Measurements from ENCODE around the gene KMT2D. TPM values are rescaled to one million over a fixed set of nuclear protein-coding genes. Genes with fewer than 3 reads are reported as not detected.

Gene KMT2D
- total and polyA plus RNA-seq, 11 donors = 32.5 to 82.7 (median 49.7) TPM

DNA sequence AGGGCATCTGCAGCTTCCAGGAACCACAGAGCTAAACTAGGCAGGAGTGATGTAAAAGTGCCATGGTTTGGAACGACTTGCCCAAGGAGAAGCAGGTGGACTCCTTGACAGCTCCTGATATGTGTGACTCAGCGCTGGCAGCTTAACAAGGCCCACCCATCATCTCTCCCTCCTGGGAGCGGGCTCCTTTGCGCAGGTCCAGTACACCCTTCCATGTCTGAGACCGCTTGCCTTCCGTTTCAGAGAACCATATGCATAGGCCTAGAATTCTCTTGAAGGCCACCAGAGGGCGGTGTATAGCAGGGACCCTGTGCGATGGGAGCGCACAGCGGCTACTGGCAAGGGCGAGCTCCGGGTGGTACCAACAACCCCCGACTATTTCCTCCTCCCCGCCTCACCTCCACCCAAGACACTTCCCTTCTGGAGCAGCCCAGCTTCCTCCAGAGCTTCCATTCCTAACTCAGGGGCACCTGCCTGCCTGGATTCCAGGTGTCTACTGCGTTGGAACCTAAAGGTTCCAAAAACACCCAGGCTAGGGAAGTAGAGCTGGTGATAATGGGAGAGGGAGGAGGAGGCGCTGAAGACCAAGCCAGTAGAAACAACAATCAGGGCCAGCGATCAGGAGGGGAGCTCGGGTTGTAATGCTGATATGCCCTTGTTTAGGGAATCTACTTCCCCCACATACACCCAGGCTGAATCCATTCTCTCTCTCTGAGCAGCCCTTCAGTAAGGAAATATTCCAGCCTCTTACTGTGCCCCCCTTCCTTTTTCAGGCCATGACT lies 27.7 kb upstream of the KMT2D start:
- WGBS, 4 donors = 0 to 4% (median 2%) methylated on average over 13 to 18 of the region's 18 CpGs
- Histone ChIP-seq H3K27me3 (peaks cover 0 to 49% (median 29%) of the 10 kb centered on the region in 9 donors), H3K36me3 (no peaks in the 10 kb centered on the region), H3K4me3 (peak overlapping the region in 6 of 12 donors; percentile 6 to 38 (median 20)), H3K27ac (no peak overlapping the region), H3K4me1 (peaks cover 10 to 55% (median 41%) of the 10 kb centered on the region in 12 donors), H3K9me3 (no peaks in the 10 kb centered on the region)
- intact Hi-C loops (cut with DNase I) = loop anchor here (1.0 to 5.0 kb wide), 8 partner anchors 32 to 149 kb away; no protein-coding TSS in a partner anchor
- ATAC-seq (peak; percentile 82 to 93 (median 92)), DNase-seq (peak; percentile 73 to 83 (median 81))
- TF ChIP-seq POLR2A (IDR thresholded peaks at IDR 0.05) = no peak
- TF ChIP-seq, protein P1, sequence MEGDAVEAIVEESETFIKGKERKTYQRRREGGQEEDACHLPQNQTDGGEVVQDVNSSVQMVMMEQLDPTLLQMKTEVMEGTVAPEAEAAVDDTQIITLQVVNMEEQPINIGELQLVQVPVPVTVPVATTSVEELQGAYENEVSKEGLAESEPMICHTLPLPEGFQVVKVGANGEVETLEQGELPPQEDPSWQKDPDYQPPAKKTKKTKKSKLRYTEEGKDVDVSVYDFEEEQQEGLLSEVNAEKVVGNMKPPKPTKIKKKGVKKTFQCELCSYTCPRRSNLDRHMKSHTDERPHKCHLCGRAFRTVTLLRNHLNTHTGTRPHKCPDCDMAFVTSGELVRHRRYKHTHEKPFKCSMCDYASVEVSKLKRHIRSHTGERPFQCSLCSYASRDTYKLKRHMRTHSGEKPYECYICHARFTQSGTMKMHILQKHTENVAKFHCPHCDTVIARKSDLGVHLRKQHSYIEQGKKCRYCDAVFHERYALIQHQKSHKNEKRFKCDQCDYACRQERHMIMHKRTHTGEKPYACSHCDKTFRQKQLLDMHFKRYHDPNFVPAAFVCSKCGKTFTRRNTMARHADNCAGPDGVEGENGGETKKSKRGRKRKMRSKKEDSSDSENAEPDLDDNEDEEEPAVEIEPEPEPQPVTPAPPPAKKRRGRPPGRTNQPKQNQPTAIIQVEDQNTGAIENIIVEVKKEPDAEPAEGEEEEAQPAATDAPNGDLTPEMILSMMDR (IDR thresholded peaks at IDR 0.05) = peak; percentile 84 to 94 (median 90)

DNA sequence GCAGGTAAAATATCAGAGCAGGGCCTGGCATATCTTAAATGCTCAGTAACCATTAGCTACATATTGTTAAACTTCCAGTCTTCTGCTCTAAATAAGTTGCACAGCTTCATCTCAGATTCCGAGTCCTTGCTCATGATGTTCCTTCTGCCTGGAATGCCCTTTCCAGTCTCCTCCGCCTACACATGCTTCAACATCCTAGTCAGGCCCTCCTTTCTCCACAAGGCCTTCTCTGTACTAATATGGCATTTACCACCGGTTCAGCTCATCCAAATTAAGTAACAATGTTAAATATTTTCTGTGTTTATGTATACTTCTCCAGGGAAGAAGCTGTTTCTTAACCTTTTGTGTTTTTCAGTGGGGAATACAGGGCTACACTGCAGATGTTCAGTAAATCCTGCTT lies 25.5 kb upstream of the KMT2D start:
- ATAC-seq = no peak
- Histone ChIP-seq H3K27me3 (peaks cover 0 to 28% (median 17%) of the 10 kb centered on the region in 9 donors), H3K27ac (no peak overlapping the region), H3K4me3 (no peak overlapping the region), H3K9me3 (no peaks in the 10 kb centered on the region), H3K4me1 (peaks cover 4 to 33% (median 25%) of the 10 kb centered on the region in 12 donors), H3K36me3 (no peaks in the 10 kb centered on the region)
- no peak for DNase-seq
- no peak for TF ChIP-seq POLR2A (IDR thresholded peaks at IDR 0.05)
- TF ChIP-seq, protein P1 (IDR thresholded peaks at IDR 0.05) = no peak
- intact Hi-C loops (cut with DNase I) = loop anchor here in 4 of 10 donors (2.0 to 5.0 kb wide), 3 partner anchors 35 to 151 kb away; no protein-coding TSS in a partner anchor
- WGBS, 4 donors = 78 to 82% (median 80%) methylated on average over 3 of the region's 3 CpGs

DNA sequence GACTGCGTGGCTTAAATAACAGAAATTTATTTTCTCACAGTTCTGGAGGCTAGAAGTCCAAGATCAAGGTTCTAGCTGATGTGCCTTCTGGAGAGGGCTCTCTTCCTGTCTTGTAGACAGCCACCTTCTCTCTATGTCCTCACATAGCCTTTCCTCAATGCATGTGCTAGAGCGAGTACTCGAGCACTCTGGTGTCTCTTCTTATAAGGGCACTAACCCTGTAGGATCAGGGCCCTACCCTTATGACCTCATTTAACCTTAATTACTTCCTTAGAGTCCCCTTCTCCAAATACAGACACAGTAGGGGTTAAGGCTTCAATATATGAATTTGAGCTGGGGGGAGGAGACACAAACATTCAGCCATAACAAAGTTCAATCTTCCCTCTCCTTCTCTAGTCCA lies 23.8 kb upstream of the KMT2D start:
- Histone ChIP-seq H3K27ac (no peak overlapping the region), H3K9me3 (no peaks in the 10 kb centered on the region), H3K4me3 (no peak overlapping the region), H3K36me3 (no peaks in the 10 kb centered on the region), H3K4me1 (peaks cover 0 to 16% (median 10%) of the 10 kb centered on the region in 12 donors), H3K27me3 (peaks cover 0 to 11% (median 6%) of the 10 kb centered on the region in 9 donors)
- no peak for DNase-seq
- ATAC-seq = no peak
- intact Hi-C loops (cut with DNase I) = no loop called here
- TF ChIP-seq POLR2A (IDR thresholded peaks at IDR 0.05) = no peak
- TF ChIP-seq, protein P1 (IDR thresholded peaks at IDR 0.05) = no peak
- 96 to 99% (median 98%) methylated on average over 3 of the region's 3 CpGs for WGBS, 4 donors

DNA sequence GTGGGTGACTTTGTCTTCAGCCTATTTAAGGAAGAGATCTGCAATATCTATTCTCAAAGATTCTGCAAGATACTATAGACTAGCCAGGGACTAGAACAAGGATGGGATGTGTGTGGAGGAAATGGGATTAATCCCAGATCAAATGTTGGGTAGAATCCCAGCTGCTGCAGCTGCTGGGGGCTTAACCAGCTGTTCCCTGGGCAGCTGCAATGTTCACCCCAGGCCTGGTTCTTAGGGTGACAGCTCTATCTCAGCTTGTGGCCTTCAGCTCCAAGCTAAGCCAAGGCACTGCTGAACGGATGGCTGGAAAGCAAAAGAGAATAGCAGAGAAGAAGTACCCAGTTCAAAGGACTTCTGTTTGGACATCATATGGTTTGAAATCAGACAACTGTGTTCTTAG lies 19.2 kb upstream of the KMT2D start:
- 55 to 80% (median 72%) methylated on average over 1 of the region's 1 CpG for WGBS, 4 donors
- H3K36me3 ChIP-seq = no peaks in the 10 kb centered on the region
- H3K27ac ChIP-seq = no peak overlapping the region
- no peaks in the 10 kb centered on the region for H3K4me1 ChIP-seq
- no peaks in the 10 kb centered on the region for H3K9me3 ChIP-seq
- H3K4me3 ChIP-seq = no peak overlapping the region
- ATAC-seq (no peak), DNase-seq (no peak)
- intact Hi-C loops (cut with DNase I) = no loop called here
- H3K27me3 ChIP-seq = no peaks in the 10 kb centered on the region
- TF ChIP-seq POLR2A (IDR thresholded peaks at IDR 0.05) = no peak
- TF ChIP-seq, protein P1 (IDR thresholded peaks at IDR 0.05) = no peak
